ENCODE data around the gene AFAP1L1. TPM values are rescaled to one million over a fixed set of nuclear protein-coding genes. Genes with fewer than 3 reads are reported as not detected.

AFAP1L1 gene
- total RNA-seq, 1 donor from 2014 or later = 42.2 TPM

Other genes starting within 250 kb of the AFAP1L1 start
- gene SH3TC2, start 208.8 kb upstream of the AFAP1L1 start, total RNA-seq = 16.7 TPM
- 131 TPM for gene ABLIM3, start 130.4 kb upstream of the AFAP1L1 start, total RNA-seq
- gene GRPEL2, start 73.6 kb downstream of the AFAP1L1 start, total RNA-seq = 9.0 TPM
- 2.0 TPM for gene PCYOX1L, start 86.2 kb downstream of the AFAP1L1 start, total RNA-seq
- gene IL17B, start 107.4 kb downstream of the AFAP1L1 start, total RNA-seq = not detected